H1 (cell line): Measurements from ENCODE around the gene PRB2.
"Not testable (repeated sequence)": the region's sequence is repeated elsewhere in the genome, so short reads cannot be mapped to it uniquely, and the experiment has no call there.

Experiments
- EGR1 ChIP-seq: IDR thresholded peaks from 2 replicates; pipeline ENCODE4 v1.6.1; 2011; ENCODE audit warnings: low read depth, low read length, borderline replicate concordance
- EP300 ChIP-seq, 2 experiments: IDR thresholded peaks; 1 replicate in 1 of 2; 2 replicates in 1 of 2; pipeline ENCODE4 v1.6.1; 2011 to 2012; ENCODE audit warnings: low read depth in 2 of 2, low read length in 2 of 2, mild to moderate bottlenecking in 2 of 2, borderline replicate concordance in 1 of 2, inconsistent platforms in 1 of 2, moderate library complexity in 1 of 2
- GABPA ChIP-seq: IDR thresholded peaks from 2 replicates; pipeline ENCODE4 v1.6.1; 2011; ENCODE audit warnings: mild to moderate bottlenecking, low read length, moderate library complexity, borderline replicate concordance; ENCODE audit not compliant: insufficient read depth
- POLR2AphosphoS5 ChIP-seq: IDR thresholded peaks from 2 replicates; pipeline ENCODE4 v1.6.1; 2011; ENCODE audit warnings: low read depth, low read length
- SP1 ChIP-seq: IDR thresholded peaks from 2 replicates; pipeline ENCODE4 v1.6.1; 2011; ENCODE audit warnings: low read depth, low read length
- TF ChIP-seq, protein P1 (sequence below), 3 experiments: IDR thresholded peaks; 1 replicate in 2 of 3; 2 replicates in 1 of 3; pipeline versions ENCODE4 v1.5.1 to v1.6.1; 2011; ENCODE audit warnings: low read length in 3 of 3, mild to moderate bottlenecking in 3 of 3, inconsistent platforms in 2 of 3, low read depth in 1 of 3, moderate library complexity in 1 of 3; ENCODE audit not compliant: insufficient read depth in 1 of 3; ENCODE audit errors: control extremely low read depth in 1 of 3

DNA sequence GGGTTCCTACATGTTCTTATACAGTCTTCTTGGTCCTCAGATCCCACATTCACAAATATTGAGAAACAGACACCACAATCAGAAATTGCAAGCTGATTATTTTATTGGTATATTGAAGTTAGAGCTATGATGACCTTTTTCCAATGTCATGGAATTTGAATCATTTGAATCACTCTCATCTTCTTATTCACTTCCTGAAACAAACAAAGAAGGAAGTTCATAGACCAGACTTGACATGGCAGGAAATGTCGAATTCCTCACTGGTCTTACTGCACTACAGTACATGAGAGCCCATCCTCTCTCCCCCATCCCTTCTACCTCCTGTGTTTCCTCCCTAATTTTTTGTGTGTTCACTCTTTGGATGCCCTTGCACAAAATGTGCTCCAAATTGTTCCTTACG lies 43.6 kb downstream of the PRB2 start:
- not testable (repeated sequence) for TF ChIP-seq EGR1; SP1; POLR2AphosphoS5; GABPA; EP300 (IDR thresholded peaks at IDR 0.05; ENCODE audit: borderline replicate concordance in 1 of 2, low read depth in 2 of 2, low read length in 2 of 2)
- TF ChIP-seq, protein P1, sequence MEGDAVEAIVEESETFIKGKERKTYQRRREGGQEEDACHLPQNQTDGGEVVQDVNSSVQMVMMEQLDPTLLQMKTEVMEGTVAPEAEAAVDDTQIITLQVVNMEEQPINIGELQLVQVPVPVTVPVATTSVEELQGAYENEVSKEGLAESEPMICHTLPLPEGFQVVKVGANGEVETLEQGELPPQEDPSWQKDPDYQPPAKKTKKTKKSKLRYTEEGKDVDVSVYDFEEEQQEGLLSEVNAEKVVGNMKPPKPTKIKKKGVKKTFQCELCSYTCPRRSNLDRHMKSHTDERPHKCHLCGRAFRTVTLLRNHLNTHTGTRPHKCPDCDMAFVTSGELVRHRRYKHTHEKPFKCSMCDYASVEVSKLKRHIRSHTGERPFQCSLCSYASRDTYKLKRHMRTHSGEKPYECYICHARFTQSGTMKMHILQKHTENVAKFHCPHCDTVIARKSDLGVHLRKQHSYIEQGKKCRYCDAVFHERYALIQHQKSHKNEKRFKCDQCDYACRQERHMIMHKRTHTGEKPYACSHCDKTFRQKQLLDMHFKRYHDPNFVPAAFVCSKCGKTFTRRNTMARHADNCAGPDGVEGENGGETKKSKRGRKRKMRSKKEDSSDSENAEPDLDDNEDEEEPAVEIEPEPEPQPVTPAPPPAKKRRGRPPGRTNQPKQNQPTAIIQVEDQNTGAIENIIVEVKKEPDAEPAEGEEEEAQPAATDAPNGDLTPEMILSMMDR (IDR thresholded peaks at IDR 0.05; ENCODE audit: control extremely low read depth in 1 of 3, insufficient read depth in 1 of 3, low read depth in 1 of 3, low read length in 3 of 3): not testable (repeated sequence)
